ENCODE measurements around the gene DIDO1.

GRCh38 chr20:62888406-62888805 is 37.9 kb downstream of the DIDO1 start:
- no peak for TF ChIP-seq POLR2A (IDR thresholded peaks at IDR 0.05)
- no peak for TF ChIP-seq CTCF (IDR thresholded peaks at IDR 0.05)

Data from Peyer's patch (tissue), 4 donors.